Stomach (tissue), 4 donors: Measurements from ENCODE around the gene CAPN5.

ENCODE experiments used
- POLR2A ChIP-seq, 4 donors: fragments of 450-650 bp; IDR thresholded peaks; one replicate each; pipeline ENCODE4 v1.6.1; 2016; ENCODE audit warnings: antibody characterized with exemption in 4 of 4, control low read depth in 2 of 4, mild to moderate bottlenecking in 1 of 4, moderate library complexity in 1 of 4
- POLR2AphosphoS5 ChIP-seq, 3 donors: sonication (generic); formaldehyde crosslinking; IDR thresholded peaks; one replicate each; pipeline ENCODE4 v1.6.1; 2016; ENCODE audit warnings: antibody characterized with exemption in 3 of 3
- TF ChIP-seq, protein P1 (sequence below), 7 experiments: fragments of 450-650 bp in 4 of 7; fragments of 200-600 bp in 3 of 7; sonication (generic) in 3 of 7; IDR thresholded peaks; one replicate each; pipeline ENCODE4 v1.5.1; 2016 to 2019; ENCODE audit warnings: antibody characterized with exemption in 7 of 7, control low read depth in 2 of 7, mild to moderate bottlenecking in 1 of 7

GRCh38 chr11:77039491-77040400 lies 27.0 kb upstream of the CAPN5 start:
- TF ChIP-seq POLR2A (IDR thresholded peaks at IDR 0.05): no peak
- TF ChIP-seq, protein P1, sequence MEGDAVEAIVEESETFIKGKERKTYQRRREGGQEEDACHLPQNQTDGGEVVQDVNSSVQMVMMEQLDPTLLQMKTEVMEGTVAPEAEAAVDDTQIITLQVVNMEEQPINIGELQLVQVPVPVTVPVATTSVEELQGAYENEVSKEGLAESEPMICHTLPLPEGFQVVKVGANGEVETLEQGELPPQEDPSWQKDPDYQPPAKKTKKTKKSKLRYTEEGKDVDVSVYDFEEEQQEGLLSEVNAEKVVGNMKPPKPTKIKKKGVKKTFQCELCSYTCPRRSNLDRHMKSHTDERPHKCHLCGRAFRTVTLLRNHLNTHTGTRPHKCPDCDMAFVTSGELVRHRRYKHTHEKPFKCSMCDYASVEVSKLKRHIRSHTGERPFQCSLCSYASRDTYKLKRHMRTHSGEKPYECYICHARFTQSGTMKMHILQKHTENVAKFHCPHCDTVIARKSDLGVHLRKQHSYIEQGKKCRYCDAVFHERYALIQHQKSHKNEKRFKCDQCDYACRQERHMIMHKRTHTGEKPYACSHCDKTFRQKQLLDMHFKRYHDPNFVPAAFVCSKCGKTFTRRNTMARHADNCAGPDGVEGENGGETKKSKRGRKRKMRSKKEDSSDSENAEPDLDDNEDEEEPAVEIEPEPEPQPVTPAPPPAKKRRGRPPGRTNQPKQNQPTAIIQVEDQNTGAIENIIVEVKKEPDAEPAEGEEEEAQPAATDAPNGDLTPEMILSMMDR (IDR thresholded peaks at IDR 0.05): peak in 2 of 7 experiments; percentile 7 to 40
- no peak for TF ChIP-seq POLR2AphosphoS5 (IDR thresholded peaks at IDR 0.05)
